ENCODE measurements around the gene TBC1D20.
"Not testable (repeated sequence)": the region's sequence is repeated elsewhere in the genome, so short reads cannot be mapped to it uniquely, and the experiment has no call there.

TBC1D20 gene

DNA sequence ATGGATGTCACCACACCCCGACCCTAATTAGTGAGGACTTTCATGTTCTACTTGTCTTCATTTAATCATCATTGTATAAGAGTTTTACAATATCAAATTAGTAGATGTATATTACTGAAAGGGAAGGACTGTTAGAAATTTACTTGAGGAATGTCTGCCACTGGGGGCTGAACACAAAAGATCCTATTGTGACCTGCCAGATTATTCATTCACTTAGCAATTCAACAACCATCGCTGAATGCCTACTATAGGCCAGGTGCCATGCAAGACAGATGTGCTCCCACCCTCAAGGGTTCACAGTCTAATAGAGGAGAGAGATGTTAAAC is 62.2 kb downstream of the TBC1D20 start:
- no peak for DNase-seq

GRCh38 chr20:399182-399707 is 63.1 kb downstream of the TBC1D20 start:
- no peak for DNase-seq

- no peak for DNase-seq
These were observed 64.7 kb downstream of the TBC1D20 start for GRCh38 chr20:397432-398237.

- DNase-seq: no peak
These were observed 65.5 kb downstream of the TBC1D20 start for GRCh38 chr20:396619-397431.

- DNase-seq: no peak
These were observed 66.1 kb downstream of the TBC1D20 start for GRCh38 chr20:396252-396618.

- not testable (repeated sequence) for DNase-seq
These were observed 69.0 kb downstream of the TBC1D20 start for GRCh38 chr20:393296-393695.

DNA sequence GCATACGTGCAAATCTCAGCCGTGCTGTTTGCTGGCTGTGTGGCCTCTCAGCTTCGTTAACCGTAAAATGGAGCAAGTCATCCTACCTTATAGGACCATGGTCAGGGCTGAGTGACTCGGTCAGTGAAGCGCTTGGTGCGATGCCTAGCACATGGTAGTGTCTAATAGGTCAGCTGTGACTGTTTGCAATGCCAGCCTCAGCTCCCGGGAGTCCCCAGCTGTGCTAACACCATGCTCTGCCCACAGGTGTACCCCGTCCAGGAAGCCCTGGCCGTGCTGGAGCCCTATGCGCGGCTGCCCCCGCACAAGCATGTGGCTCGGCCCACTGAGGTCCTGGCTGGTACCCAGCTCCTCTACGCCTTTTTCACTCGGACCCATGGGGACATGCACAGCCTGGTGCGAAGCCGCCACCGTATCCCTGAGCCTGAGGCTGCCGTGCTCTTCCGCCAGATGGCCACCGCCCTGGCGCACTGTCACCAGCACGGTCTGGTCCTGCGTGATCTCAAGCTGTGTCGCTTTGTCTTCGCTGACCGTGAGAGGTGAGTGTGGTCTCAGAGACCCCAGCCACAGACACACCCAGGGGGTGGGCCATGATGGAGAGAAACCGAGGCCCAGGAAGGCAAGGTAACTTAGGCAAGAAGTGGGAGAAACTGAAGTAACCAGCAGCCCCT is 71.2 kb downstream of the TBC1D20 start:
- no peak for DNase-seq

DNA sequence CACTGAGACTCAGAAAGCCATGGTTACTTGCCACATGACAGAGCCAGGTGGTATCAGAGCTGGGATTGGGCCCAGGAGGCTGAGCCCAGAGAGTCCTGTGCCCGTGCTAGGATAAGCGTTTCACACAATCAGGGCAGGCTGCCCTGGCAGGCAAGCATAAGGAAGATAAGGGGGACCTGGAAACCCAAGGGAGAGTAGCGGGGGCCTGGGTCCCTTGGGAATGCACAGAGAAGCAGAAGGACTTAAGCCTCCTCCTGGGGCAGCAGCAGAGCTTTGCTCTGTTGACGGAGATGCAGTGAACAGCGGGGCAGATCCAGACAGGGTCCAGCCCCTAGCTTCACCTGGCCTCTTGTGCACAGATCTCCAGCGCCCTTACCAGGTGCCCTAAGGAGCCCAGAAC is 73.1 kb downstream of the TBC1D20 start:
- DNase-seq: no peak

DNA sequence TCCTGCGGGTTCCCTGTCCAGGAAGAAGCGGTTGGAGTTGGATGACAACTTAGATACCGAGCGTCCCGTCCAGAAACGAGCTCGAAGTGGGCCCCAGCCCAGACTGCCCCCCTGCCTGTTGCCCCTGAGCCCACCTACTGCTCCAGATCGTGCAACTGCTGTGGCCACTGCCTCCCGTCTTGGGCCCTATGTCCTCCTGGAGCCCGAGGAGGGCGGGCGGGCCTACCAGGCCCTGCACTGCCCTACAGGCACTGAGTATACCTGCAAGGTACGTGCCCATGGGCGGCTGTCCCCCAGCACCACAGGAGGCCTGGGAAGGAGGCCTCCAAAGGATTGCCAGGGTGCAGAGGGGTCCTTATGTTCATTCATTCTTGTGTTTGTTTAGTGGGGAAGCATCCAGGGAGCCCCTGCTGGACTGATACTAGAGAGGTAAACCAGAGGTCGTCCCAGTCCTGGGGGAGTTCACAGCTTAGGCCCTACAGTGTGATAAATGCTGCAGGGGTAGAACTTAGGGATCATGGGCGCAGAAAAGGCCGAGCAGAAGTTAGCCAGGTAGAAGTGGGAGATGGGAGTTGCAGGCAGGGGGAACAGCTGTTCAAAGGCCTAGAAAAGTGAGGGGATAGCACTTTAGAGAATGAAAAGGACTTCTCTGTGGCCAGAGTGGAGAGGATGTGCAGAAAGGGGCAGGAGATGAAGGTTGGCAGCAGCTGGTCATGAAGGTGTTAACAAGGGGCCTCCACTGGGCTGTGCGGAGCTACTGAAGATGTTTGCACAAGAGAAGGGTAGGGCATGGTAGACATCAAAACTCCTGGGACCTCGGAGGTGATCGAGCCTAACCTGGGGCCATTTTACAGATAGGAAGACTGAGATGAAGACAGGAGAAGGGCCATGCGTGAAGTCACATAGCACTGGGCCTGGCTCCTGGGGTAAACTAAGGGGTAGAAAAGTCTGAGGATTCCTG is 74.0 kb downstream of the TBC1D20 start:
- no peak for DNase-seq

DNA sequence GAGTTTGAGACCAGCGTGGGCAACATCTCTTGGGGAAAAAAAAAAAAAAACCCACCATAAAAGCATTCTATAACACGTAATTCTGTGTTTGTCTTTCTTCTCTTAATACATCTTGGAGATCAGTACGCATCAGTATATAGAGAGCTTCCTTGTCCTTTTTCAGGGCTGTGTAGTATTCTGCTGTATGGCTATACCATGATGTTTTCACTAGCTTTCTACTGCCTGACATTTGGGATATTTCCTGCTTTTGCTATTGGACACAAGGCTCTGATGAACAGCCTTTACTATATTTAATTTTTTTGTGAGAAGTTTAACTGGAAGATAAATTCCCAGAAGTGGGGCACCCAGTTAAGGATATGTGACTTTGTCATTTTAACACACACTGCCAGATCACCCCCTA is 74.8 kb downstream of the TBC1D20 start:
- DNase-seq: no peak

DNA sequence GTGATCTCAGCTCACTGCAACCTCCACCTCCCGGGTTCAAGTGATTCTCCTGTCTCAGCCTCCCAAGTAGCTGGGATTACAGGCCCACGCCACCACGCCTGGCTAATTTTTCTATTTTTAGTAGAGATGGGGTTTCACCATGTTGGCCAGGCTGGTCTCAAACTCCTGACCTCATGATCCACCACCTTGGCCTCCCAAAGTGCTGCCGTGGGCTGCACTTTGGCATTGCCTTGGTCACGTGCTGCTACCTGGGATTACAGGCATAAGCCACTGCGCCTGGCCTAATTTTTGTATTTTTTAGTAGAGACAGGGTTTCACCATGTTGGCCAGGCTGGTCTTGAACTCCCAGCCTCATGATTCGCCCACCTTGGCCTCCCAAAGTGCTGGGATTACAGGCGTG is 75.7 kb downstream of the TBC1D20 start:
- DNase-seq: not testable (repeated sequence)

Measured in effector CD8-positive, alpha-beta T cell (primary cell).